ENCODE results near the gene MX1. TPM values are rescaled to one million over a fixed set of nuclear protein-coding genes. Genes with fewer than 3 reads are reported as not detected.

MX1 gene
- total RNA-seq, 1 donor from 2014 or later, result 19.4 TPM

GRCh38 chr21:41432562-41433460 lies 6.8 kb downstream of the MX1 start:
- DNase-seq, result no peak

- DNase-seq, result no peak
Measured at GRCh38 chr21:41433566-41433965, 7.5 kb downstream of the MX1 start.

GRCh38 chr21:41435706-41436105 lies 9.7 kb downstream of the MX1 start:
- no peak for DNase-seq

DNA sequence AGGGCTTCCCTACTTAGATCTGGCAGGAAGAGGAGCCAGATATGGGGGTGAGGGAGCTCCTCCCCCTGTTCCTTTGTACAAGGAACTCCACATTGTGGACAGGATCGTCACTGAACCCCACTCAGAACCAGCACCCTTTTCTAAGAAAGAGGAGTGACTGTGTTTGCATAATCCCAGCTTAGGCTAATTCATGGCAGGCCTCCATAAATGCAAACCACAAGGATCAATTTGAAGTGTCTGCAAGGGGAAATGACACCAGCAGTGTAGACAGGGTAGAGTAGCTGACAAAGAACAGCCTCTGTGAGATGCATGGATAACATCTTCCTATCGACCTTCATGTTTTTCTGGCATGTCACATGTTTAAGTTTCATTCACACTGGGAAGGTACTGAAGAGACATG lies 11.7 kb downstream of the MX1 start:
- DNase-seq, result no peak

DNA sequence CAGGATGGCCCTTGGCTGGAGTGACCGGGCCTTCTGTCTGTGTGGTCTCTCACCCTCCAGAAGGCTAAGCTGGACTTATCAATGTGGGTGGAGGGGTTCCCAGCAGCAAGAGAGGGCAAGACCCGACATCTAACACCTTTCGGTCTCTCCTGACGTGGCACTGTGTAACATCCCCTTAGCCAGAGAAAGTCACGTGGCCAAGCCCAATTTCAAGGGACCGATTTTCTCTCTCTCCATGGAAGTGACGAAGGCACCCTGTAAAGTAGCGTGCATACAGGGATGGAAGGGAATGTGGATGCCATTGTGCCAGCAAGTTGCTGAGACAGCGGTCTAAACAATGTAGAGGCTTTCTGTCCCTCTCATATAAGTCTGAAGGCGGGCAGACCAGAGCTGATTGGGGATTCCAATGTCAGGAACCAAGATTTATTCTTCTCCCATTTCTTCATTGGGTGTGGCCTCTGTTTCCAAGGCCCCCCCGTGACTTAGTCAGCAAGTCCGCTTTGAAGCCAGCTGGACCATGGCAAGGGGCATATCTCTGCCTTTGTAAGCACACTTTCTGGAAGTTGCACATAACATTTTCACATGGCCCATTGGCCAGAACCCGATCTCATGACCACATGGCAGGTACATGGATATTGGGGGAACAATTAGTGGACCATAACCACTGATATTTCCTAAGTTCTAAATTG lies 12.5 kb downstream of the MX1 start:
- no peak for DNase-seq

DNA sequence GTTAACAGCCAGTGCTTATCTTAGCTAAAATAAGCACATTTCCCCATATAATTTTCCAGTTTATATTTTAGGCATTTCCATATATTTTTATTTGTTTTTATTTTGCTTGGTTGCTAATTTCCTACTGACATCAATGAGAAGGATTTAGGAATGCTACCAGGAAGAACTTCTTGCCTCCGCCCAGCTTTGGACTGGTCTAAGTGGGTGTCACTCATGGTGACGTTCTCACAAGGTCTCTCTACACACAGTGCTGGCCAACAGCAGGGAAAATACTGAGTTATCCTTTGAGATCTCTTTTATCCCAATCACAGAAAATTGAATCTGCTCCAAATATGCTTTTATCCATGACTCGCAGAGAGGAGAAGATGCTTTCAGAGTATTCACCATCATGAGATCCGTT lies 13.2 kb downstream of the MX1 start:
- no peak for DNase-seq

- DNase-seq, result no peak
Measured at GRCh38 chr21:41441546-41441945, 15.5 kb downstream of the MX1 start.

DNA sequence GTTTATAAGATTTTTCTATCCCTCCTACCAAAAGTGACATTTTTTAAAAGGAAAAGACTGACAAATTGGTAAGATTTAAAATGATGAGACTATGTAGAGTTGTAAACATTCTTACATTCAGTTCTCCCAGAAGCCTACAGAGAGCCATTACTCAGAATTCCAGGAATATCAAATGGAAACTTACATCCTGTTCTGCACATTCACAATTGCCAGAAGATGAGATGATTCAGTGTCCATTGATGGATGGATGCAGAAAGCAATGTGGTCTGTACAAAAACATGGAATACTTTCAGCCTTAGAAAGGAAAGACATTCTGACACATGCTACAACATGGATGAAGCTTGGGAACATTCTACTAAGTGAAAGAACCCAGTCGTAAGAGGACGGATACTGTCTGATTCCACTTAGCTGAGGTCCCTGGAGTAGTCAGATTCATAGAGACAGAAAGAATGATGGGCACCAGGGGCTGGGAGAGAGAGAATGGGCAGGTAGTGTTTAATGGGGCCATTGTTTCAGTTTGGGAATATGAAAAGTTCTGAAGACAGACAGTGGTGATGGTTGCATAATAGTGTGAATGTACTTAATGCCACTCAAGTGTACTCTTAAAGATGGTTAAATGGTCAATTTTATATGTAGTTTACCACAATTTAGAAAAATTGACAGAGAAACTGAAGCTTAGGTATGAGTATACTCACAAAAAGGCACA lies 16.6 kb downstream of the MX1 start:
- DNase-seq, result no peak

DNA sequence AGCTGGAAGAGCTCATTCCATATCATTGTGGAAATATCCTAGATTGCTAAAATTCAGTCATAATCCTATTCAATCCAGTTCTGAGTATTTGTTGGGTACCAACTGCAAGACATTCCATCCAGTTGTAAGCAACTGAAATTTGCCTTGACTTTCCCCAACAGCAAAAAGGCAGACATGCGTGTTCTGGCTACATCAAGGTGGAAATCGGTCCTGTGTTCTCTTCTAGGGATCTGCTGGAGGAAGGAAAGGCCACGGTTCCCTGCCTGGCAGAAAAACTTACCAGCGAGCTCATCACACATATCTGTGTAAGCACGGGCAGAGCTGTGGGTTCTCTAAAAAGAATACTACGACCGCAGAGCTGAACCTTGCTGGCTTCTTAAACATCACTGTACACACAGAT lies 17.5 kb downstream of the MX1 start:
- no peak for DNase-seq

- no peak for DNase-seq
Measured at GRCh38 chr21:41444703-41445464, 18.8 kb downstream of the MX1 start.

DNA sequence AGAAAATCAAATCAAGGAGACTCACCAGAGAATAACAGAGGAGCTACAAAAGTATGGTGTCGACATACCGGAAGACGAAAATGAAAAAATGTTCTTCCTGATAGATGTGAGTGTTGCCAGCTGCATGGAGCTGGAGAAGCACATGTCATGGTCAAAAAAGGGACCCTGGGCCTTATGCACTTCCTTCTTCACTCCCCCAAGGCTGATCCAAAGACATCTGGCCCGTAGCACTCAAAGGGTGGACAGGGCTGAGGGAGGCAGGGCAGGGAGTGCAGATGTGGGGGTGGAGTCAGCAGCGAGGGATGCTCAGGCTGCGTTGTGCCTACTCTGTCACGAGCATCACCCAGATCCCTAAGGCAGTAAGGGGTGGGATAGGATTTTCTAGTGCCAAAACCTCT lies 19.4 kb downstream of the MX1 start:
- no peak for DNase-seq

DNA sequence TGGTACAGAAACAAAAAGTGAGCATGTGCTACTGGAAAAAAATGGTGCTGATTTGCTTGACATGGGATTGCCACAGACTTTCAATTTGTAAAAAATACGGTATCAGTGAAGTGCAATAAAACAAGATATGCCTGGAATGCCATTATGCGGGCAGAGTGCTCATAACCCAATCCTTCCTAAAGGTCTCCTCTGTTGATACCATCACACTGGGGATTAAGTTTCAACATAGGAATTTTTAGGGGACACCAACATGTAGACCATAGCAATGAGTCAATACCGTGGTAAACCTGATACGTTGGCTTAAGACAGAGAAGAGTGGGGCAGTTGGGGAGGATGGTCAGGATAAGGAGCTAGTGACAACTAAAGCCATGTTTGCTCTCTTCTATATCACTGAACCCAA lies 20.5 kb downstream of the MX1 start:
- no peak for DNase-seq

DNA sequence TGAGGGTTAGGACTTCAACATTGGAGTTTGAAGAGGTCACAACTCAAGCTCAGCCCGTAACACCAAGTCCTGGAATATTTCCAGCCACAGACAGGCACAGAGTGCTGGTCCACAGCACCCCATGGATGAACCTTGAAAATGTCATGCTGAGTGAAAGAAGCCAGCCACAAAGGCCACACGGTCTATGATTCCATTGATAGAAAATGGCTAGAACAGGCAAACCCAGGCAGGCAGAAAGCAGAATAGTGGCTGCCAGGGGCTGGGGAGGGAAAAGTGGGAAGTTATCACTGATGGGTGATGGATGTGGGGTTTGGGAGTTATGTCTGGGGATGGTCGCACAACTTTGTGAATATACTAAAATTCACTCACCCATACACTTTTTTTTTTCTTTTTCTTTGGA lies 21.3 kb downstream of the MX1 start:
- DNase-seq, result no peak

DNA sequence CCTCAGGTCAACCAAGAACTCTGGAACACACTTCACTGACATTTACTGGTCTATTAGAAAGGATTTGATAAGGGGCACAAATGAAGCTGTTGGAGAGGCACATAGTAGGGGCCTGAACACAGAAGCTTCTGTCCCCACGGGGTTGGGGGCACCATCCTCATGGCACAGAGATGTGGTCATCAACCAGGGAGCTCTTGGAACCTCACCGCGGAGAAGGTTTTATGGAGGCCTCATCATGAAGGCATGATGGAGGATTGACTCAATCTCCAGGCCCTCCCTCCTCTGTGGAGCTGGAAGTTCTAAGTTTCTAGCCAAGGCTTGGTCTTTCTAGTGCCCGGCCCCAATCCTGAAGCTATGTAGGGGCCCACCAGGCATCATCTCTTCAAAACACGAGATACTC lies 23.6 kb downstream of the MX1 start:
- DNase-seq, result no peak

- DNase-seq, result no peak
Measured at GRCh38 chr21:41451753-41452676, 26.0 kb downstream of the MX1 start.

DNA sequence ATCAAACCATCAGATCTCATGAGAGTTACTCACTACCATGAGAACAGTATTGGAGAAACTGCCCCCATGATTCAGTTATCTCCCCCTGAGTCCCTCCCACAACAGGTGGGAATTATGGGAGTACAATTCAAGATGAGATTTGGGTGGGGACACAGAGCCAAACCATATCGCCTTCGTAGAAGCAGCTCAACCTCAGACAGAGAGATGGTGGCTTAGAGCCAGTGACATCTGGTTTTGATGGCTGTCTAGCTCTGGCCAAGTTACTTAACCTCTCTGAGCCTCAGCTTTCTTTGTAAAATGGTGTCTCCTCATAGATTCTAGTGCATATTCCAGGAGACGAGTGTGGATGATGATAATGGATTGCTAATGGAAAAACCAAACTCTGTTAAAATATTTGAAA lies 27.2 kb downstream of the MX1 start:
- DNase-seq, result no peak

DNA sequence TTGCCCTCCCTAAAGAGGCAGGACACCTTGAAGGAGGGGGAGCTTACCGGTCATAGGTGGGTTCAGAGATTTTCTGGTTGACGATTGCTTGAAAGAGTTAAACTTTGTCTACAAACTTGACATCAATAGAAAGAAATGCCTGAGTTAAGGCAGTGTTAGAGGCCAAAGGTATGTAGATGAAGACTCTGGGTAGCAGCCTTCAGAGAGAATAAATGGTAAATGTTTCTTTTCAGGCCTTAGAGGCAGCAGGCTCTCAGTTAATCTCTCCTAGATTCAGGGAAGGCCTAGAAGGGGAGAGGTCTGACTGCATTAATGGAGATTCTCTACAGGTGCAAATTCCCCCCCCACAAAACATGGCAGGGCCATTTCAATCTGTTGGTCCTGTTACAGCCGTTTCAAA lies 27.7 kb downstream of the MX1 start:
- DNase-seq, result no peak

DNA sequence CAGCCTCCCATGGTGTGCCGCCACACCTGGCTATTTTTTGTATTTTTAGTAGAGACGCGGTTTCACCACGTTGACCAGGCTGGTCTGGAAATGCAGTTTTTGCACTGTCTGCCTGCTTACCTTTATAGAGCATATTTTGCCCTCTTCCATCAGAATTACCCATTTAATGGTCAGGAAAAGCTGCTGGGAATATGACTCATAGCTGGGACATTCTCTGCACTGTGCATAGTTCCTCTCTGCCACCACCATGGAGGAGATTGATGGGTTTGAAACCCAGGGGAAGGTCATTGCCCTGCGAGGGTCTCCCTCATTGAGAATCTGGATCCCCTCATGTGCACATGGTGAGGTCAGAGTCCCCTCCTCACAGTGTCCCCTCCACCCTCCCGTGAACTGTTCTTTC lies 32.1 kb downstream of the MX1 start:
- DNase-seq, result no peak

DNA sequence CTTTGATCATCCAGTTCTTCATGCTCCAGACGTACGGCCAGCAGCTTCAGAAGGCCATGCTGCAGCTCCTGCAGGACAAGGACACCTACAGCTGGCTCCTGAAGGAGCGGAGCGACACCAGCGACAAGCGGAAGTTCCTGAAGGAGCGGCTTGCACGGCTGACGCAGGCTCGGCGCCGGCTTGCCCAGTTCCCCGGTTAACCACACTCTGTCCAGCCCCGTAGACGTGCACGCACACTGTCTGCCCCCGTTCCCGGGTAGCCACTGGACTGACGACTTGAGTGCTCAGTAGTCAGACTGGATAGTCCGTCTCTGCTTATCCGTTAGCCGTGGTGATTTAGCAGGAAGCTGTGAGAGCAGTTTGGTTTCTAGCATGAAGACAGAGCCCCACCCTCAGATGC lies 32.5 kb downstream of the MX1 start:
- no peak for DNase-seq

DNA sequence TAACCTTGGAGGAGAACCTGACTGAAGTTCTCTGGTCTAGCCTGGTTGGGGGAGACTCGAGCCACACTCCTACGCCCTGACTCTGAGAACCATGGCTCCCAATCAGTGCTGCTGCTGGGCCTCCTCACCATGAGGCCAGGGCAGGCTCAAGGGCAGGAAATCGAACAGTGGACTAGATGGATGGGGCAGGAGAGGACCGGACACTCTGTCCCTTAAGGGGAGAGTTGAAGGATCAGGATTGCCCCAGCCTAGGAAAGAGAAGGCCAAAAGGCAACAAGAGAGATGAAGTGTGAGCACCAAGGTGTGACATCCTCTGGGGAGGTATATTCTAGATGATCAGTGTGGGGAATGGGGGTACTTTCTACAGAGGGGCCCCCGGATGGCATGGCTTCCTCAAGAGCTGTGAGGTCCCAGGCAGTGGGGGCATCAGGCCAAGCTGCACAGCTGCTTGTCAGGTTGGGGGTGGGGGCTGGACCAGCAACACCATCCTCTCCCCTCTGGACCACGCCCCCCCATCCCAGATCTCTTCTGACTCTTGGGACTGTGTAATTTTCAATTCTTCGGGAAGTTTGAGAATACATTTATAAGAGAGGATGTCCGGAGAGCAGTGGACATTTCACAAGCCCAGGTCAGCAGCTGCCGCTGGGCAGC lies 34.0 kb downstream of the MX1 start:
- no peak for DNase-seq
